ENCODE results near the gene RGS19.

DNA sequence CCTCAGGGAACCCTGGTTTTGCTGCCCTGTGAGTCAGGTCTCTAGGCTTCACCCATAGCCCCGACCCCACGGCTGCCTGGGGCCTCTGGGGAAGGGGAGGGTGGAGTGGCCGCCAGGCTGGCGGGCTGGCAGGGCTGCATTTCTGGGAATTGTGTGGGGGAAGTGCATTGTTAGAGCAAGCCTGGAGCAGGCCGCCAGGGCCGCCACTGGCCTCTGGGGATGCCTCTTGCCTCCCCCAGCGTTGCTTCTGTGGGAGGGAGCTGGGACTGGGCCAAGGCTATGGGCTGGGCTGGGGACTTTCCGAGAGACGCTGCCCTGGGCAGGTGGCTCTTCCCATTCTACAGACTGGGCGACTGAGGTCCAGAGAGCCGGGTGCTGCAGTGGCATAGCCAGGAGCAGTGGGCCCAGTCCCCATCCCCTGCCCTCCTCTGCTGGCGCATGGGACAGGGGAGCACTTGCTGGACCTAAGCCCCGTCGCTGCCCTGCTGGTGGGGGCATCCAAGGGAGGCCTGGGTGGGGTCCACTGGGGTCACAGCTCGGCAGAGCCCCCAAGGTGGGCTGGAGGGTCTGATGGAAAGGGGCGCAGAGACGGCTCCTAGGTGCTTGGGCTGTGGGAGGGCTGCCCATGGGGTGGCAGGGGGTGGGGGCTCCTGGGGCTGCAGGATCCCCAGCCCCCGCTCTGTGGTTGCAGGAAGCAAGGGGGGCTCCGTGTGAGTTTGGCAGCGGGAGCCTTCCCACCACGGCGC lies 23.3 kb downstream of the RGS19 start:
- TF ChIP-seq, protein P1, sequence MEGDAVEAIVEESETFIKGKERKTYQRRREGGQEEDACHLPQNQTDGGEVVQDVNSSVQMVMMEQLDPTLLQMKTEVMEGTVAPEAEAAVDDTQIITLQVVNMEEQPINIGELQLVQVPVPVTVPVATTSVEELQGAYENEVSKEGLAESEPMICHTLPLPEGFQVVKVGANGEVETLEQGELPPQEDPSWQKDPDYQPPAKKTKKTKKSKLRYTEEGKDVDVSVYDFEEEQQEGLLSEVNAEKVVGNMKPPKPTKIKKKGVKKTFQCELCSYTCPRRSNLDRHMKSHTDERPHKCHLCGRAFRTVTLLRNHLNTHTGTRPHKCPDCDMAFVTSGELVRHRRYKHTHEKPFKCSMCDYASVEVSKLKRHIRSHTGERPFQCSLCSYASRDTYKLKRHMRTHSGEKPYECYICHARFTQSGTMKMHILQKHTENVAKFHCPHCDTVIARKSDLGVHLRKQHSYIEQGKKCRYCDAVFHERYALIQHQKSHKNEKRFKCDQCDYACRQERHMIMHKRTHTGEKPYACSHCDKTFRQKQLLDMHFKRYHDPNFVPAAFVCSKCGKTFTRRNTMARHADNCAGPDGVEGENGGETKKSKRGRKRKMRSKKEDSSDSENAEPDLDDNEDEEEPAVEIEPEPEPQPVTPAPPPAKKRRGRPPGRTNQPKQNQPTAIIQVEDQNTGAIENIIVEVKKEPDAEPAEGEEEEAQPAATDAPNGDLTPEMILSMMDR (IDR thresholded peaks at IDR 0.05): peak in 1 of 5 experiments; percentile 12
- TF ChIP-seq POLR2A (IDR thresholded peaks at IDR 0.05): no peak
